H9 (cell line): Measurements from ENCODE around the gene NCKAP5. TPM values are rescaled to one million over a fixed set of nuclear protein-coding genes. Genes with fewer than 3 reads are reported as not detected.

Experiments
- DNase-seq: peaks from one replicate; pipeline ENCODE4 v3.0.0-alpha.2; 2017
- H2AFZ ChIP-seq: one replicate; pipeline ENCODE4 v1.6.1; 2013; ENCODE audit warnings: mild to moderate bottlenecking, low read length, control low read depth, moderate library complexity
- H2AK5ac ChIP-seq: 2 replicates; pipeline ENCODE4 v1.6.1; 2013; ENCODE audit warnings: low read length, control low read depth, mixed read lengths; ENCODE audit not compliant: insufficient read length
- H2BK120ac ChIP-seq: one replicate; pipeline ENCODE4 v1.6.1; 2013; ENCODE audit warnings: low read depth, mild to moderate bottlenecking, low read length, control low read depth, inconsistent platforms; ENCODE audit not compliant: poor library complexity, severe bottlenecking
- H2BK12ac ChIP-seq: 2 replicates; pipeline ENCODE4 v1.6.1; 2013; ENCODE audit warnings: low read length, control low read depth, mixed read lengths, low read depth; ENCODE audit not compliant: insufficient read length
- H2BK15ac ChIP-seq: 2 replicates; pipeline ENCODE4 v1.6.1; 2013; ENCODE audit warnings: low read depth, low read length, control low read depth
- H2BK20ac ChIP-seq: one replicate; pipeline ENCODE4 v1.6.1; 2013; ENCODE audit warnings: low read depth, mild to moderate bottlenecking, low read length, control low read depth, inconsistent platforms; ENCODE audit not compliant: poor library complexity, severe bottlenecking
- H2BK5ac ChIP-seq: 2 replicates; pipeline ENCODE4 v1.6.1; 2013; ENCODE audit warnings: low read length, control low read depth, mixed read lengths; ENCODE audit not compliant: insufficient read length
- H3K14ac ChIP-seq: 2 replicates; pipeline ENCODE4 v1.6.1; 2013; ENCODE audit warnings: low read length, control low read depth; ENCODE audit not compliant: insufficient read depth
- H3K18ac ChIP-seq: 2 replicates; pipeline ENCODE4 v1.6.1; 2013; ENCODE audit warnings: low read depth, mild to moderate bottlenecking, mixed read lengths, low read length, control low read depth; ENCODE audit not compliant: insufficient read length
- H3K23ac ChIP-seq: 2 replicates; pipeline ENCODE4 v1.6.1; 2013; ENCODE audit warnings: low read length, control low read depth, mixed read lengths, low read depth; ENCODE audit not compliant: insufficient read length
- H3K23me2 ChIP-seq: 2 replicates; pipeline ENCODE4 v1.6.1; 2013; ENCODE audit warnings: low read depth, mild to moderate bottlenecking, mixed read lengths, low read length, control low read depth; ENCODE audit not compliant: insufficient read length, poor library complexity, severe bottlenecking
- H3K27ac ChIP-seq: 2 replicates; pipeline ENCODE4 v1.5.1; 2013; ENCODE audit warnings: low read length, control low read depth, mixed read lengths, low read depth; ENCODE audit not compliant: insufficient read length
- H3K27me3 ChIP-seq: 2 replicates; pipeline ENCODE4 v1.6.1; 2013; ENCODE audit warnings: low read length, control low read depth, inconsistent platforms; ENCODE audit not compliant: insufficient read depth
- H3K4ac ChIP-seq: 2 replicates; pipeline ENCODE4 v1.6.1; 2013; ENCODE audit warnings: low read depth, mild to moderate bottlenecking, control low read depth, inconsistent platforms, low read length, moderate library complexity
- H3K4me1 ChIP-seq: 2 replicates; pipeline ENCODE4 v1.6.1; 2013; ENCODE audit warnings: low read length, control low read depth, inconsistent platforms; ENCODE audit not compliant: insufficient read depth
- H3K4me2 ChIP-seq: 2 replicates; pipeline ENCODE4 v1.6.1; 2013; ENCODE audit warnings: low read length, control low read depth, mixed read lengths; ENCODE audit not compliant: insufficient read length, insufficient read depth
- H3K56ac ChIP-seq: 2 replicates; pipeline ENCODE4 v1.6.1; 2013; ENCODE audit warnings: low read depth, mild to moderate bottlenecking, mixed read lengths, low read length, control low read depth; ENCODE audit not compliant: insufficient read length
- H3K79me1 ChIP-seq: 2 replicates; pipeline ENCODE4 v1.6.1; 2013; ENCODE audit warnings: low read depth, mild to moderate bottlenecking, moderate library complexity, low read length, control low read depth, inconsistent platforms; ENCODE audit not compliant: insufficient read depth, poor library complexity, severe bottlenecking
- H3K79me2 ChIP-seq: 2 replicates; pipeline ENCODE4 v1.6.1; 2013; ENCODE audit warnings: low read length, control low read depth, inconsistent platforms; ENCODE audit not compliant: insufficient read depth
- H3K9ac ChIP-seq: 2 replicates; pipeline ENCODE4 v1.6.1; 2013; ENCODE audit warnings: low read length, control low read depth, mixed read lengths; ENCODE audit not compliant: insufficient read length; ENCODE audit errors: extremely low read depth
- H3K9me3 ChIP-seq: one replicate; pipeline ENCODE4 v1.6.1; 2013; ENCODE audit warnings: low read depth, low read length, inconsistent platforms; ENCODE audit not compliant: control insufficient read depth
- H3T11ph ChIP-seq: one replicate; pipeline ENCODE4 v1.6.1; 2013; ENCODE audit warnings: mild to moderate bottlenecking, low read length, control low read depth, inconsistent platforms
- H4K20me1 ChIP-seq: one replicate; pipeline ENCODE4 v1.6.1; 2013; ENCODE audit not compliant: control insufficient read depth, insufficient read length, insufficient read depth
- H4K5ac ChIP-seq: 2 replicates; pipeline ENCODE4 v1.6.1; 2013; ENCODE audit warnings: low read depth, mild to moderate bottlenecking, mixed read lengths, low read length, control low read depth; ENCODE audit not compliant: insufficient read length
- H4K8ac ChIP-seq: replicated peaks from 2 replicates; pipeline ENCODE4 v1.6.1; 2013; ENCODE audit warnings: low read length, control low read depth, mixed read lengths, low read depth; ENCODE audit not compliant: insufficient read length
- H4K91ac ChIP-seq: 2 replicates; pipeline ENCODE4 v1.6.1; 2013; ENCODE audit warnings: low read depth, mild to moderate bottlenecking, moderate library complexity, mixed read lengths, low read length, control low read depth; ENCODE audit not compliant: insufficient read length
- H3K27ac Mint-ChIP-seq, 3 experiments: 2 replicates in 2 of 3; 3 replicates in 1 of 3; pipeline ENCODE4 v1.8.0; 2020 to 2021; ENCODE audit warnings: mixed read lengths in 3 of 3, mild to moderate bottlenecking in 1 of 3, moderate library complexity in 1 of 3
- H3K27me3 Mint-ChIP-seq: 2 replicates; pipeline ENCODE4 v1.8.0; 2021; ENCODE audit warnings: low read depth, mild to moderate bottlenecking, moderate library complexity, mixed read lengths
- H3K36me3 Mint-ChIP-seq, 3 experiments: 2 replicates in 2 of 3; 3 replicates in 1 of 3; pipeline ENCODE4 v1.8.0; 2020 to 2021; ENCODE audit warnings: low read depth in 3 of 3, mixed read lengths in 3 of 3; ENCODE audit not compliant: insufficient read depth in 1 of 3
- H3K4me1 Mint-ChIP-seq, 2 experiments: 2 replicates each; pipeline ENCODE4 v1.8.0; 2020; ENCODE audit warnings: mixed read lengths in 2 of 2
- H3K4me3 Mint-ChIP-seq, 2 experiments: 2 replicates in 1 of 2; 3 replicates in 1 of 2; pipeline ENCODE4 v1.8.0; 2020 to 2021; ENCODE audit warnings: mild to moderate bottlenecking in 2 of 2, mixed read lengths in 2 of 2, moderate library complexity in 1 of 2
- H3K9me3 Mint-ChIP-seq, 2 experiments: 2 replicates in 1 of 2; 3 replicates in 1 of 2; pipeline ENCODE4 v1.8.0; 2020; ENCODE audit warnings: mild to moderate bottlenecking in 2 of 2, mixed read lengths in 2 of 2, moderate library complexity in 1 of 2
- WGBS: extraction: QIAGEN DNeasy Blood & Tissue Kit; methylation state at CpG from one replicate; pipeline ENCODE4 v1.1.7; 2013; ENCODE audit warnings: missing lambda C conversion rate, low lambda C conversion rate, mixed read lengths; ENCODE audit not compliant: insufficient read length; ENCODE audit errors: extremely low coverage; 5-methylcytosine and 5-hydroxymethylcytosine counted together
- total RNA-seq: library from RNA; stranded (reverse); gene quantifications from 2 replicates; pipeline ENCODE4 v1.2.1, GENCODE V29; 2021
- TF ChIP-seq, protein P1 (sequence below): fragments of 200-600 bp; sonication (generic); conservative IDR thresholded peaks from 3 replicates; pipeline ENCODE4 v1.8.0; 2021; ENCODE audit warnings: antibody characterized with exemption, mild to moderate bottlenecking

The NCKAP5 gene
- total RNA-seq, 1 experiment from 2014 or later = 0.26 TPM

DNA sequence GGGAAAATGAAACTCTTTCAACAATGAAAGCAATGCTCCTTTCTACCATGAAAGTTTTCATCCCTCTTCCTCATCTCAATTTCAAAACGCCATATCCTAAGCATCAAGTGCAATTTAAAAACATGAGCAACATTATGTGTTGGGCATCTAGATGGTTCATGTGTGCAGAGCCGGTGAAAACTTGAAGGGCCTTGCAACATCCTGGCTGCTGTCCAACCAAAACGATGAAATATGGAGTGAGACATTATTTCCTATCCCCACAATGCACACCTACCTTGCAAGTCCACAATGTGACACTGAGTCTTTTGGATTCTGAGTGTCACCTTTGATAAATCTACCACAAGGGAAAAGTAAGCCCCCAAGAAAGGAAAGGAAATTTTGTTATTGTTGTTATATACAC is 110.0 kb downstream of the NCKAP5 start:
- DNase-seq = no peak
- Histone ChIP-seq H3K4ac (no peak overlapping the region), H3K27me3 (no peaks in the 10 kb centered on the region), H2BK120ac (no peak overlapping the region), H4K5ac (no peak overlapping the region), H3K14ac (no peak overlapping the region), H3K9ac (no peak overlapping the region), H2BK15ac (no peak overlapping the region), H3K18ac (no peak overlapping the region), H3K4me2 (no peak overlapping the region), H2BK5ac (no peak overlapping the region), H3K4me1 (no peaks in the 10 kb centered on the region), H3T11ph (no peak overlapping the region), H4K91ac (no peak overlapping the region), H3K56ac (no peak overlapping the region), H3K27ac (no peak overlapping the region), H2AFZ (no peak overlapping the region), H3K9me3 (no peaks in the 10 kb centered on the region), H3K23me2 (no peaks in the 10 kb centered on the region), H3K79me2 (no peaks in the 10 kb centered on the region), H3K23ac (no peak overlapping the region), H2AK5ac (no peak overlapping the region), H3K79me1 (no peaks in the 10 kb centered on the region), H2BK12ac (no peak overlapping the region), H4K20me1 (no peaks in the 10 kb centered on the region), H2BK20ac (no peak overlapping the region), H4K8ac (no peak overlapping the region)
- Mint-ChIP-seq H3K4me1 (no peaks in the 10 kb centered on the region), H3K4me3 (no peak overlapping the region), H3K36me3 (no peaks in the 10 kb centered on the region; a peak in 1 of 7 replicates), H3K27ac (no peak overlapping the region), H3K9me3 (no peaks in the 10 kb centered on the region), H3K27me3 (no peaks in the 10 kb centered on the region)
- WGBS = no CpG with 5 or more reads among the region's 3 CpGs
- TF ChIP-seq, protein P1, sequence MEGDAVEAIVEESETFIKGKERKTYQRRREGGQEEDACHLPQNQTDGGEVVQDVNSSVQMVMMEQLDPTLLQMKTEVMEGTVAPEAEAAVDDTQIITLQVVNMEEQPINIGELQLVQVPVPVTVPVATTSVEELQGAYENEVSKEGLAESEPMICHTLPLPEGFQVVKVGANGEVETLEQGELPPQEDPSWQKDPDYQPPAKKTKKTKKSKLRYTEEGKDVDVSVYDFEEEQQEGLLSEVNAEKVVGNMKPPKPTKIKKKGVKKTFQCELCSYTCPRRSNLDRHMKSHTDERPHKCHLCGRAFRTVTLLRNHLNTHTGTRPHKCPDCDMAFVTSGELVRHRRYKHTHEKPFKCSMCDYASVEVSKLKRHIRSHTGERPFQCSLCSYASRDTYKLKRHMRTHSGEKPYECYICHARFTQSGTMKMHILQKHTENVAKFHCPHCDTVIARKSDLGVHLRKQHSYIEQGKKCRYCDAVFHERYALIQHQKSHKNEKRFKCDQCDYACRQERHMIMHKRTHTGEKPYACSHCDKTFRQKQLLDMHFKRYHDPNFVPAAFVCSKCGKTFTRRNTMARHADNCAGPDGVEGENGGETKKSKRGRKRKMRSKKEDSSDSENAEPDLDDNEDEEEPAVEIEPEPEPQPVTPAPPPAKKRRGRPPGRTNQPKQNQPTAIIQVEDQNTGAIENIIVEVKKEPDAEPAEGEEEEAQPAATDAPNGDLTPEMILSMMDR = no peak
